Stimulated activated CD8-positive, alpha-beta memory T cell treated with anti-CD3 and anti-CD28 coated beads, Interleukin-4, amount 100 ng/mL, for 4 hours (primary cell): ENCODE data around the gene USP34.
"Not testable (repeated sequence)": the region's sequence is repeated elsewhere in the genome, so short reads cannot be mapped to it uniquely, and the experiment has no call there.

Source experiments
- DNase-seq, 2 donors: peaks; one replicate each; pipeline ENCODE4 v3.0.0-alpha.2; 2020; ENCODE audit warnings: low read depth in 2 of 2, low spot score in 1 of 2

USP34 gene

DNA sequence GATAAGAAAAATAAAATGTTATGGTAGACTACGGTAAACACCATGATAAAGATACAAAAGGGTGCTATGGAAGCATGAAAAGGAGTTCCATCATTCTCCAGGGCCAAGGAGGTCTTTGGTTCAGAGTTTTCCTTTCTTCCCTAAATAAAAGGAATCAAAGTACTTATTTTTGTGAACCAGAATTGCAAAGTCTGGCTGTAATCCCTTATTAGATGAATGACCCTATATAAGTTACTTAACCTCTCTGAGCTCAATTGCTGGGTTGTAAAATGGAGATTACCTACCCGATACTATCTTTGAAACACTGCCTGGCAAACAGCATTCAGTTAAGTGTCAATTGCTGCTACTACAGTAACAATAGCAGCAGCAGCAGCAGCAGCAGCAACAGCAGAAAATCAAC is 218.9 kb downstream of the USP34 start:
- DNase-seq = no peak

DNA sequence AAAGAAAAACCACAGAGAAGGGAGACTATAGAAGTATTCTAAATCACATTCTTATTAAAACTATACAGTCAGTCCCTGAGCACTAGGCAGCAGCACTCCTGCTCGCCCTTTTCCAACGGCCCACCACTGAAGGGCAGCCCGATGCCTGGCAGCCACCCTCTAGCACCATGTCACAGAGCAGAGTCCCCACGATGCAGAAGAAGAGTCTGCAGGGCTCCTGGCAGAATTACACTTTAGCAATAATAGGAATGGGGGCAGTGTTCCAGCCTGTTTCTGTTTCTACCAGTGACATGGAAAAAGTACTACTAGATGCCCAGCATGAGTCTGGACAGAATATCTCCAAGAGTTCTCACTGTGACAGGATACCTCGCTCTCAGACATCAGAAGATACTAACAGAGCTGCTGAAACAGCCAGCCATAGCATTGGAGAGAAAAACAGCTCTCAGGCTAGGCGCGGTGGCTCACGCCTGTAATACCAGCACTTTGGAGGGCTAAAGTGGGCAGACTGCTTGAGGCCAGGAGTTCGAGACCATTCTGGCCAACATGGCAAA is 221.3 kb downstream of the USP34 start:
- DNase-seq = no peak

DNA sequence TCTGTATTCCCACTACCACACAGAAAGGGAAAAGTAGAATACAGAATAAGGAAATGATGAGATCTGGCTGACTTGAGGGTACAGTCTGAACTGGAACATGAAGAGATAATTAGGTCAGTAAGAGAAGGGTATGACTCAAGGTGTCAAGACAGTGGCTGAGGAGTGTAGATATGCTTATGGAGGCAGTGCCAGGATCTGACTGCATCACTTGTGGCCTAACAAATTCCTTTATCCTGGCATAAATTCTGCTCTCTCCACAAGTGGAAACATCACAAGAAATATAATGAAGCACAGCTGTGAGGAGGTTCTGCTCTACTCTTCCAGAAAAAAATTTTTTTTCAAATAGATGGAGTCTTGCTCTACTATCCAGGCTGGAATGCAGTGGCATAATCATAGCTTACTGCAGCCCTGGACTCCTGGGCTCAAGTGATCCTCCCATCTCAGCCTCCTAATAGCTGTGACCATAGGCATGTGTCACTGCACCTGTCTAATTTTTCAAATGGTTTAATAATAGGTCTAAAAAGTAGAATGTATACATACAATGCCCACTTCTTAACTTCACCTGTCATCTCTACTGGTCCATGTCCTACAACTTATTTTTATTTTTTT is 223.6 kb downstream of the USP34 start:
- no peak for DNase-seq

DNA sequence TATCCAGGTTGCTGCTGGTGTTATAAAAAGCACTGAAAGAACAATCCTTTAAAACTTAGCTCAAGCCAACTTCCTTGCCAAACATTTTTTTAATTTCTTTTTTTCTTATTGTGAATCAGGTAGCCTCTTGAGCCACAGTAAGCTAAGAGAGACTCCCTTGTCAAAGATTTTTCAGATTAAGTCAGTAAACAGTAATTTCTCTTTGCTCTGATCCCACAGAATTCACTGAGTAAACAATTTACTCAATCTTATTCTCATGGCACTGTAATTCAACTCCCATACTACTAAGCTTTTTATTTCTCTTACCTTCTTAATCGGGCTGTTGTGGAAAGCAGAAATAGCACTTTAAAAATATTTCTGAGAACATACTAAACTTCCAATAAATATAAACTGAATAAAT is 226.2 kb downstream of the USP34 start:
- no peak for DNase-seq

DNA sequence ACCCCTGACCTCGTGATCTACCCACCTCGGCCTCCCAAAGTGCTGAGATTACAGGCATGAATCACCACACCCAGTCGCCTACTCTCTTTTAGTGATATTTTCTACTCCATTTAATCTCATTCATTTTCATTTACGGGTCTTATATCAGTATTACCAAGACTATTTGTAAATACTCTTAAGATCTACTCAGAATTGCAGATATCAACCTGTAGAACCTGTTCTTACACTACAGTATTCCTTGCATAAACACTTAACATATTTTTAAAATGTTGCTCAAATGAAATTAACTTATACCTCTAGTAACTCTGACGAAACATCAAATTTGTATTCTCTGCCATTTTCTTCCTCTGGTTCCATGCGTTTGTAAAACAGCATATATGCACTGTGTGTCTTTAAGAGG is 229.6 kb downstream of the USP34 start:
- DNase-seq = no peak

DNA sequence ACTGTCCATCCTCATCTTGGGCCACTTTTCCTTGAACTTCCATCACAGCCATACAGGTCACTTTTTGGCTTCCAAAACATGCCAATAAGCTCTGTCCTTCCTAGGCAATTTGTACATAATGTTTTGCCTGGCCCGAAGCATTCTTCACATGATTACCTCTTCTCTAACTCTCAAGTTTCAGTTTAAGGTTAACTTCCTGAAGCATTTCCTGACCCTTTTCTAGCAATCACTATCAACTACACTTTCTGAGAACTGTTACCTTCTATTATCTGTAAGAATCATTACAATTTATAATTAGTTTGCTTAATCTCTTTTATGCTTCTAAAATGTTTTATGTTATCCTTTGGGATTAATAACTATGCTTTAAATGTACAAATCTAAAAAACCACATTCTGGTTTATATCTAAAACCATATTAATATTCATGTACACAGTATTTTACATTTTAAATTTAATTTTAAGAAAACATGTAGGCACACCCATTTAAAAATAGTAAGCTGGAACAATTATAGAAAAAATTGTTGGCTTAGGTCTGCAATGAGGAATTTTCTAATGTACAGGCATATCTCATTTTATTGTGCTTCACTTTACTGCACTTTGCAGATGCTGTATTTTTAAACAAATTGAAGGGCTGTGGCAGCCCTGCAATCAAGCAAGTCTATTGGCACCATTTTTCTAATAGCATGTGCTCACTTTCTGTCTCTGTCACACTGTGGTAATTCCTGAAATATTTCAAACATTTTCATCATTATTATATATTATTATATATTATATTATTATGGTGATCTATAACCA is 232.5 kb downstream of the USP34 start:
- no peak for DNase-seq

DNA sequence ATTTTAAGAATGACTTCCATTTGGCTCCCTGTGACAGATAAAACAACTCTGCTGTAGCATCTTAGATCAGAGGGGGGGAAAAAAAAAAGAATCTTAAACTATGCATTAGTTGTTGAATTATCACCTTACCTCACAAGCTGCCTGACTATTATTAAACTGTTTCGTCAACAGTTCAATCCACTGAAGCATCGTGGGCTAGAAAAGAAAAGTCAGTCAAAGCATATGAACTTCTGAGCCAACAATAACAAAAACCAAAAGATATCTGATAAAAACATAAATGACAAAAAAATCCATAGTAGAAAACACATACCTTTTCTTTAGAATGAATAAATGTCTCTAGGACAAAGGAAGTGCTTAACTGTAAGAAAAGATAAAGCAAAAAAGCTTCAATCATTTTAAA is 235.2 kb downstream of the USP34 start:
- DNase-seq = no peak

DNA sequence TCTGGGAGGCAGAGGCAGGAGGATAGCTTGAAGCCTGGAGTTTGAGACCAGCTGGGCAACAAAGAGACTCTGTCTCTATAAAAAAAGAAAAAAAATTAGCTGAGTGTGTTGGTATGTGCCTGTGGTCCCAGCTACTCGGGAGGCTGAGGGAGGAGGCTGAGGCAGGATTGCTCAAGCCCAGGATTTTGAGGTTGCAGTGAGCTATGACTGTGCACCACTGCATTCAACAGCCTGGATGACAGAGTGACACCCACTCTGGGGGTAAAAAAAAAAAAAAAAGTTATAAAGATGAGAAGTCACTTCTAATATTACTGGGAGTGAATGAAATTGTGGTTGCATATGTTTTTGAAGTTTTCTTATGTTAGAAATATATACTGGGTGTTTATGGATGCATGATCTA is 237.3 kb downstream of the USP34 start:
- no peak for DNase-seq

DNA sequence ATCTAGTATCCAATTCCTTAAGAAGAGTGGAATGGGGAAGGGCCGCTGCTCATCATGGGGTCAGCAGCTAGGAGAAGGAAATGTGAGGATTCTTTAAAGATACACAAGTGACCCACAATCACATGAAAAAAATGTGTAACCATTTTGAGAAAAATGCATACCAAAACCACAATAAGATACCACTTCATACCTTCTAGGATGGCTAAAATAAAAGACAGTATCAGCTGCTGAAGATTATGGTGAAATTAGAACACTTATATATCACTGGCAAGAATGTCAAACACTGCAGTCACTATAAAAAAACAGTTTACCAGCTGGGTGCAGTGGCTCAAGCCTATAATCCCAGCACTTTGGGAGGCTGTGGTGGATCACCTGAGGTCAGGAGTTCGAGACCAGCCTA is 241.0 kb downstream of the USP34 start:
- DNase-seq = no peak

DNA sequence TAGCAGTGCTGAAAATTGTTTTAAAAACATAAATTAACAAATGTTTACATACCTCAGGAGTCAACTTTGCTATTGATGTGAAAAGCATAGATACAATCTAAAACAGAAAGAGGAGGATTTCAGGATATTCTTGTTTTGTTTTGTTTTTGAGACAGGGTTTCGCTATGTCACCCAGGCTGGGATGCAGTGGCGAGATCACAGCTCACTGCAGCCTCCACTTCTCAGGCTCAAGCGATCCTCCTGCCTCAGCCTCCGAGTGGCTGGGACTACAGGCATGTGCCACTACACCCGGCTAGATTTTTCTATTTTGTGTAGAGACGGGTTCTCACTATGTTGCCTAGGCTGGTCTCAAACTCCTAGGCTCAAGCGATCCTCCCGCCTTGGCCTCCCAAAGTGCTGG is 248.3 kb downstream of the USP34 start:
- DNase-seq = no peak

DNA sequence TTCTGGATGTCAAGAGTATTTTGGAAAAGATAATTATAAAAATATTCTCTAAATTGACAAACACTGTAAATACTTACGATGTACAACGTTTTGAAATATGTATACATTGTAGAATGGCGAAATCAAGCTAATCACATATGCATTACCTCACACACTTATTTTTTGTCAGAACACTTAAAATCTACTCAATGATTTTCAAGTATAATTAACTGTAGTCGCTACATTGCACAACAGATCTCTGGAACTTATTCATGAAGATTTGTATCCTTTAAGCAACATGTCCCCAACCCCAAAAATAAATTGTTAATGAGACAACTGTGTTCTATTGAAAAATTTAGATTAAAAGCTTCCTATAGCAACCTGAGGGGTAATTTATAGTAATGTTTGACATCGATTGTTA is 249.1 kb downstream of the USP34 start:
- no peak for DNase-seq

DNA sequence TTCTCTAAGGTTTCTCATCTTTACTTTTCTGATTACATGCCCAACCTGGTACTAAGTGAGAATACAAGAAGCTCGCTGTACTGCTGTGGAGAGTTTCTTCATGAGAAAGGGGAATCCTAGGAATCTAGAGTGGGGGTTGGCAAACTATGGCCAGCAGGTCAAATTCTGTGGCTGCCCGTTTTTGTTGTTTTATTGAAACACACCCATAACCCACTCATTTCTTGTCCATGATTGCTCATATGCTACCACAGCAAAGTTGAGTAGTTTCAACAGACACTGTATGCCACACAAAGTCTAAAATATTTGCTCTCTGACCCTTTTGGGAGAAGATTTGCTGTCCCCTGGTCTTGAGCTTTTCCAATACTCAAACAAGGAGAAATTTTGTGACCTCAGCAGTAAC is 250.1 kb downstream of the USP34 start:
- DNase-seq = no peak

DNA sequence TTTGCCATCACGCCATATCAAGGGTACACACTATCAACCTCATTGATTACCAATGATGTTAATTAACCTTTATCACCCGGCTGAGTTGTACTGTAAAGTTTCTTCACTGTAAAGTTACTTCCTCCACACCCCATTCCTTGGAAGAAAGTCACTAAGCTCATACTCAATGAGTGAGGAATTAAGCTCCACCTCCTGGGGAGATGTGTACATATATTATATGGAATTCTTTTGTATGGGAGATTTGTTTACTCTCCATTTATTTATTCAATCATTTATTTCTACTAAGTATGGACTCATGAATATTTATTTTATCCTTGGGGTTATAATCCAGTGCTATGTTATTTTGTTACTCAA is 252.1 kb downstream of the USP34 start:
- no peak for DNase-seq

DNA sequence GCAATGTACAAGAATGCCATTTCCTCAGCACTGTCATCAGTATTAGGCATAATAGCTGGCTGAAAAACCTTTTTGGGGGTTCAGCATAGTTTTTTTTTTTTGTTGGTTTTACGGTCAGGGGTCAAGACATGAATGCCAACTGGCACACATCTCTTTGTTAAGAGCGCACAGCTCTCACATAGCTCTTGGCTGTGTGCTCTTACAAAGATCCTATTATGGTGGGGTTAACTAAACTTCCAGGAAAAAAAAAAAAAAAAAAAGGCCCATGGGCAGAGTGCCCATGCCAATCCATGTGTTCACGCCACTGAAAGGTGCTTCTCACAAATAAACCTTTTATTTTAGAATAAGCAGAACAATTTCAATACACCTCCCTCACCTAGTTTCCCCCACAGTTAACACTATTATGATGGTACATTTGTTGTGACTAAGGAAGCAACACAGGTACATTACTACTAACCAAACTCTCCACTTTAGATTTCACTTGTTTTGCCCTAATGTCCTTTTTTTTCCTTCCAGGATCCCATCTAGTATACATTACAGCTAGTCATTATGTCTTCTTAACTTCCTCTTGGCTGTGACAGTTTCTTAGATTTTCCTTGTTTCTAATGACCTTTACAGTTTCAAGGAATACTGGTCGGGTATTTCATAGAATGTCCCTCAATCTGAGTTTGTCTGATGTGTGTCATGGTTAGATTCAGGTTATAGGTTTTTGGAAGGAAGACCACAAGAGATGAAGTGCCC is 252.6 kb downstream of the USP34 start:
- no peak for DNase-seq

DNA sequence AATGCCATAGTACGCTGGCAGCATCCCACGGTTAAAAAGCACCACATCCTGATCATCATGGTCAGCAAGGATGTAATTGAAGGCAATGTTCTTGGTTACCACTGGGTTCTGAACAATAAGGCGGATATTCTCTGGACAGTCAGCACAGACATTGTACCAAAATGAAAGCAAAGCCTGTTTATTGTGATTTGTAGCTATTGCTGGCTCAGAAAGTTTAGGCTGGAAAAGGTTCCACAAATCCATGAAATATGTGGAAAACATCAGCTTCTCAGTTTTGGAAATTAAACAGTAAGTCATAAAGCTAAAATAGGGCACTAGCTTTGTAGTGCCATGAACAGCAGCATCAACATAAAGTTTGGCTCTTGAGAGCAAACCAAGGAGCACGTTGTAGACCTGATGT is 256.7 kb downstream of the USP34 start:
- no peak for DNase-seq

DNA sequence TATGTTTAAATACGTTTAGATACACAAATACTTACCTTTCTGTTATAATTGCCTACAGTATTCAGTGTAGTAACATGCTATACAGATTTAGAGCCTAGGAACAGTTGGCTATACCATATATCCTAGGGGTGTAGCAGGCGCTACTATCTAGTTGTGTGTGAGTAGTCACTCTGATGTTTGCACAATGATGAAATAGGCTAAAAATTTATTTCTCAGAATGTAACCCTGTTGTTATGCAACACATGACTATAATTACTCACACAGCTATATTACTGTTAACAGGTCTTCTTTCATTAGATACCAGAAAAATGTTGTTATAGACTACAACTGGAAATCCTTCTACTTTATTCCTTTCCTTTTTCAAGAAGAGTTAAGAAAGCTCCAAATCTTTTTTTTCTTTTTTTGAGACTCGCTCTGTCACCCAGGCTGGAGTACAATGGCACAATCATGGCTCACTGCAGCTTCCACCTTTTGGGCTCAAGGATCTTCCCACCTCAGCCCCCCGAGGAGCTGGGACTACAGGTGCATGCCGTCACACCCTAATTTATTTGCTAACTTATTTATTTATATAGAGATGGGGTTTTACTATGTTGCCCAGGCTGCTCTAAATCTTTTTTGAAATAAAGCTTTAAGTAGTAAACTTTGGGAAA is 260.4 kb downstream of the USP34 start:
- DNase-seq = no peak

DNA sequence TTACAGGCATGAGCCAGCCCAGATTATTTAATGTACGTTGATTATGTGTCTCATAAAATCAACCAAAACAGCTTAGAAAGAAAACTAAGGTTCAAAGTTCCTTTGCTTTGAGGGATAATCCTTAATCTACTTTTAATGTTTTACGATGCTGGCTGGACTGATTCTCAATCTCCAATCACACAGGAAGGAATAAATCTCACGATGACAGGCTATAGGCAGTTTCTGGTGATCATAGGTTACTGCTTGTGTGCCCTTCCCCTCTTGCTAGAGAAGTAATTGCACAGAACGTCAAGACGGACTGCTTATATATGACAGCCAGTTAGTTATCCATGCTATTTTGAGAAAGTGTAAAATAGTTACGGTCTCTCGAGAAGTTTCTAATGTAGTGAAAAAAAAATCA is 265.8 kb downstream of the USP34 start:
- DNase-seq = no peak

DNA sequence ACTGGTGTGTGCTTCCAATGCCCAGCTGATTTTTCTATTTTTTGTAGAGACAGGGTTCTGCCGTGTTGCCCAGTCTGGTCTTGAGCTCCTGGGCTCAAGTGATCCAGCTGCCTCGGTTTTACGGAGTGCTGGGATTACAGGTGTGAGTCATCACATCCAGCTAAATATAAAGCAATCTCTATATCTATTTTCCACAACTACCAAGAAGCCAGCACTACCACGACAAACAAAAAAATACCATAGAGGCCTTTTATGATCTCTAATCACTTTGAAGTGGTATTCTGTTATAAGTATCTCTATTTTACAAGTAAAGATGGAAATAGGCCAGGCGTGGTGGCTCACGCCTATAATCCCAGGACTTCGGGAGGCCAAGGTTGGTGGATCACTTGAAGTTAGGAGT is 274.2 kb downstream of the USP34 start:
- no peak for DNase-seq

DNA sequence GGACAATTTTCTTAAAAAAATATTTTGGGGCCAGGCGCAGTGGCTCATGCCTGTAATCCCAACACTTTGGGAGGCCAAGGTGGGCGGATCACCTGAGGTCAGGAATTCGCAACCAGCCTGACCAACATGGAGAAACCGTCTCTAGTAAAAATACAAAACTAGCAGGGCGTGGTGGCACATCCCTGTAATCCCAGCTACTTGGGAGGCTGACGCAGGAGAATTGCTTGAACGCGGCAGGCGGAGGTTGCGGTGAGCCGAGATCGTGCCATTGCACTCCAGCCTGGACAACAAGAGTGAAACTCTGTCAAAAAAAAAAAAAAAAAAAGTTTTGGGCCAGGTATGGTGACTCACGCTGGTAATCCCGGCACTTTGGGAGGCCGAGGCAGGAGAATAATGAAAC is 276.2 kb downstream of the USP34 start:
- DNase-seq = not testable (repeated sequence)

DNA sequence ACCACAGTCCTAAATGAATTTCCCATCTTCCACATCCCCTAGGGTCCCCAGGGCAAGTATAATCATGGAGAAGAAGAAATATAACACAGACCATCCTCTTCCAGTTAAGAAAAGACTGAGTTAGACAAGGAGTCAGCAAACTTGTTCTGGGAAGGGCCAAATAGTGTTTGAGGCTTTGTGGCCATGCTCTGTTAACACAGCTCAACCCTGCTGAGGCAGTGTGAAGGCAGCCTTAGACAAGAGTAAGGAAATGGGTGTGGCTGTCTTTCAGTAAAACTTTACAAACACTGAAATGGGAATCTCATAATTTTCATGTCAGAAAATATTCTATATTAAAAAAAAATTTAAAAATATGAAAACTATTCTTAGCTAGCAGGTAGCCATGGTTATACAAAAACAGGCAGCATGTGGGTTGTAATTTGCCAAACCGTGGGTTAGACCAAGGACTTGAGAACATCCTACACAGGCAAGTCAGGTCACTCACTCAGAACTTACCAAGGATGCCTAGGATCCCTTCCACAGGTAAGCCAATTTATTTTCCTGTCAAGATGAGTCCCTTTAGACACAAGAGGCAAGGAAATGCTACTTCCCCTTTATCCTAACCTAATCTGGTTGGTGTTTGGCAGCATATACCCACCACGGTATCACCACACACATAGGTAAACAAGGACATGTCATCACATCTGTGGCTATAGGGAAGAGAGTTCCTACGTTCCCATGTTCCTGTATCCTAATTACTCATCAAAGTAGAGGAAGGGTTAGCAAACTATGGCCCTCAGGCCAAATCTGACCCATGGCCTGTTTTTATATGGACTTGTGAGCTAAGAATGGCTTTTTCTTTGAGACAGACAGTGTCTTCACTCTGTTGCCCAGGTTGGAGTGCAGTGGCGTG is 277.0 kb downstream of the USP34 start:
- no peak for DNase-seq

DNA sequence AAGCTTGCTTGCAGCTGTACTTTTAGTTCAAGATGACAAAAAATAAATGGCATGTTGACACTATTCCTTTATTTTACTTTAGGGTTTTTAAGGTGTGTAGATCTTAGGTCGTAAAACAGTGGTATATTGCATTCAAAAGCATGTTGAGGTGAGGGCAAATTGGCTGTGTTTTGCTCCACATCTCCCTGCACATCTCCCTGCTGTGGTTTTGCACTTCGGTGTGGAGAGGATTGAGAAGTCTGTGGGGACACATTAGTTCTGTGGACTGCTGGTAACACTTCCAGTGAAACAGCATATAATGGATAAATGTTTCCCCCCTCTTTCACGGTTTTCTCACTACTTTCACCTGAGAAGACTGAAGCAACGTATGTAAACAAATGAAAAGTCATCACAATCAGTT is 283.8 kb downstream of the USP34 start:
- no peak for DNase-seq
